HG02763 (cell line): ENCODE results near the gene AKAP8.
"Not testable (repeated sequence)": the region's sequence is repeated elsewhere in the genome, so short reads cannot be mapped to it uniquely, and the experiment has no call there.

Experiments
- ATAC-seq: cut with Tn5 transposase; IDR thresholded peaks from one replicate; pipeline ENCODE4 v1.9.1; 2021; ENCODE audit warnings: mild to moderate bottlenecking, moderate library complexity; ENCODE audit not compliant: unreplicated experiment

AKAP8 gene

GRCh38 chr19:15374105-15374651, 5.4 kb downstream of the AKAP8 start:
- ATAC-seq: no peak

GRCh38 chr19:15373644-15374043, 5.9 kb downstream of the AKAP8 start:
- ATAC-seq: no peak

GRCh38 chr19:15372891-15373301, 6.7 kb downstream of the AKAP8 start:
- ATAC-seq: no peak

GRCh38 chr19:15372470-15372869, 7.1 kb downstream of the AKAP8 start:
- no peak for ATAC-seq

GRCh38 chr19:15371786-15372380, 7.7 kb downstream of the AKAP8 start:
- ATAC-seq: no peak

GRCh38 chr19:15371119-15371518, 8.5 kb downstream of the AKAP8 start:
- ATAC-seq: no peak

GRCh38 chr19:15369594-15369891, 10.0 kb downstream of the AKAP8 start:
- no peak for ATAC-seq

- no peak for ATAC-seq
Measured at GRCh38 chr19:15368798-15369593, 10.6 kb downstream of the AKAP8 start.

GRCh38 chr19:15368051-15368632, 11.4 kb downstream of the AKAP8 start:
- no peak for ATAC-seq

GRCh38 chr19:15367439-15367838, 12.1 kb downstream of the AKAP8 start:
- no peak for ATAC-seq

GRCh38 chr19:15365264-15365663, 14.3 kb downstream of the AKAP8 start:
- no peak for ATAC-seq

GRCh38 chr19:15363791-15364190, 15.8 kb downstream of the AKAP8 start:
- ATAC-seq: not testable (repeated sequence)

GRCh38 chr19:15363048-15363447, 16.5 kb downstream of the AKAP8 start:
- not testable (repeated sequence) for ATAC-seq

- ATAC-seq: not testable (repeated sequence)
Measured at GRCh38 chr19:15360015-15360414, 19.6 kb downstream of the AKAP8 start.

GRCh38 chr19:15358918-15359317, 20.7 kb downstream of the AKAP8 start:
- ATAC-seq: no peak

GRCh38 chr19:15357906-15358305, 21.7 kb downstream of the AKAP8 start:
- ATAC-seq: no peak

- no peak for ATAC-seq
Measured at GRCh38 chr19:15354566-15355296, 24.9 kb downstream of the AKAP8 start.

GRCh38 chr19:15353908-15354307, 25.7 kb downstream of the AKAP8 start:
- ATAC-seq: no peak

GRCh38 chr19:15352535-15352934, 27.1 kb downstream of the AKAP8 start:
- ATAC-seq: not testable (repeated sequence)

- ATAC-seq: not testable (repeated sequence)
Measured at GRCh38 chr19:15341328-15341727, 38.3 kb downstream of the AKAP8 start.

- no peak for ATAC-seq
Measured at GRCh38 chr19:15340086-15340485, 39.5 kb downstream of the AKAP8 start.
